Calu3 (cell line): ENCODE measurements around the gene PPP2R5D. TPM values are rescaled to one million over a fixed set of nuclear protein-coding genes. Genes with fewer than 3 reads are reported as not detected.
"Not testable (repeated sequence)": the region's sequence is repeated elsewhere in the genome, so short reads cannot be mapped to it uniquely, and the experiment has no call there.

Experiments
- BruUV-seq: library from RNA; stranded (reverse); fragments of 400-500 nt; replicated peaks from 2 replicates; lab custom pipeline; 2021; lab: Mats Ljungman, UMichigan
- CTCF ChIA-PET: fragments of 300-600 bp; sonication (Branson Sonifier 250); formaldehyde crosslinking; loops from one replicate; lab custom pipeline; 2022; ENCODE audit warnings: antibody characterized with exemption; lab: Charles Lee
- DNase-seq: peaks from one replicate; pipeline ENCODE4 v3.0.0; 2022
- H3K27ac Mint-ChIP-seq: one replicate; pipeline ENCODE4 v1.8.0; 2022; ENCODE audit warnings: mixed read lengths; ENCODE audit not compliant: unreplicated experiment
- H3K27me3 Mint-ChIP-seq: one replicate; pipeline ENCODE4 v1.8.0; 2022; ENCODE audit warnings: mixed read lengths; ENCODE audit not compliant: unreplicated experiment
- H3K36me3 Mint-ChIP-seq: one replicate; pipeline ENCODE4 v1.8.0; 2022; ENCODE audit warnings: mild to moderate bottlenecking, moderate library complexity, mixed read lengths; ENCODE audit not compliant: insufficient read depth, unreplicated experiment
- H3K4me1 Mint-ChIP-seq: one replicate; pipeline ENCODE4 v1.8.0; 2022; ENCODE audit warnings: mild to moderate bottlenecking, low read depth, mixed read lengths; ENCODE audit not compliant: unreplicated experiment
- H3K4me3 Mint-ChIP-seq: one replicate; pipeline ENCODE4 v1.8.0; 2022; ENCODE audit warnings: mild to moderate bottlenecking, low read depth, moderate library complexity, mixed read lengths; ENCODE audit not compliant: unreplicated experiment
- H3K9me3 Mint-ChIP-seq: one replicate; pipeline ENCODE4 v1.8.0; 2022; ENCODE audit warnings: low read depth, mixed read lengths; ENCODE audit not compliant: unreplicated experiment
- CTCF ChIP-seq: fragments of 200-600 bp; IDR thresholded peaks from one replicate; pipeline ENCODE4 v1.8.0; 2022; ENCODE audit warnings: antibody characterized with exemption; ENCODE audit not compliant: unreplicated experiment
- intact Hi-C: fragments of 100-400 bp; cut with micrococcal nuclease; formaldehyde crosslinking; loops from one replicate; pipeline ENCODE4 v1.10.0; 2022; ENCODE audit not compliant: unreplicated experiment
- total RNA-seq: library from RNA; stranded (reverse); gene quantifications from 2 replicates; pipeline ENCODE4 v1.2.3, GENCODE V29; 2022

Gene PPP2R5D
- total RNA-seq, 1 experiment from 2014 or later: 55.8 TPM

GRCh38 chr6:43038727-43039126 lies 54.4 kb downstream of the PPP2R5D start:
- TF ChIP-seq CTCF: no peak
- intact Hi-C loops: no loop called here
- Mint-ChIP-seq H3K36me3 (peaks cover 57% of the 10 kb centered on the region), H3K27ac (no peak overlapping the region), H3K4me1 (no peaks in the 10 kb centered on the region), H3K27me3 (no peaks in the 10 kb centered on the region), H3K9me3 (no peaks in the 10 kb centered on the region), H3K4me3 (no peak overlapping the region)
- DNase-seq: no peak
- CTCF ChIA-PET: interaction anchor here (1.8 kb wide), 1 partner anchor 105 kb away, joined by 4 read pairs; no protein-coding TSS in a partner anchor
- no TSS peak for BruUV-seq

GRCh38 chr6:43040542-43041257 lies 56.3 kb downstream of the PPP2R5D start:
- no peaks in the 10 kb centered on the region for H3K4me1 Mint-ChIP-seq

GRCh38 chr6:43041475-43041874 lies 57.1 kb downstream of the PPP2R5D start:
- H3K4me1 Mint-ChIP-seq, H3K27me3 Mint-ChIP-seq, BruUV-seq, H3K9me3 Mint-ChIP-seq, DNase-seq, H3K4me3 Mint-ChIP-seq, H3K27ac Mint-ChIP-seq, intact Hi-C loops: not testable (repeated sequence)
- H3K36me3 Mint-ChIP-seq: peaks cover 51% of the 10 kb centered on the region
- CTCF ChIA-PET: interaction anchor here (0.7 kb wide), 1 partner anchor 77 kb away, joined by 6 read pairs; no protein-coding TSS in a partner anchor

More at GRCh38 chr6:43040542-43041257, 56.3 kb downstream of the PPP2R5D start:
- BruUV-seq: no TSS peak
- Mint-ChIP-seq H3K27me3 (no peaks in the 10 kb centered on the region), H3K36me3 (peaks cover 48% of the 10 kb centered on the region), H3K9me3 (no peaks in the 10 kb centered on the region), H3K4me3 (no peak overlapping the region), H3K27ac (no peak overlapping the region)
- intact Hi-C loops: no loop called here
- no peak for DNase-seq
- TF ChIP-seq CTCF: no peak
- CTCF ChIA-PET: no interaction called here

GRCh38 chr6:43043310-43043709 lies 58.9 kb downstream of the PPP2R5D start:
- H3K27ac Mint-ChIP-seq: no peak overlapping the region
- no peak overlapping the region for H3K4me3 Mint-ChIP-seq
- DNase-seq: no peak
- no TSS peak for BruUV-seq
- no peaks in the 10 kb centered on the region for H3K9me3 Mint-ChIP-seq
- no peaks in the 10 kb centered on the region for H3K4me1 Mint-ChIP-seq
- H3K27me3 Mint-ChIP-seq: no peaks in the 10 kb centered on the region
- peaks cover 46% of the 10 kb centered on the region for H3K36me3 Mint-ChIP-seq
- CTCF ChIA-PET: interaction anchor here (1.3 kb wide), 1 partner anchor 11 kb away, joined by 4 read pairs; the partner anchor contains the start of gene CUL7
- no peak for TF ChIP-seq CTCF
- intact Hi-C loops: no loop called here

GRCh38 chr6:43045371-43045930 lies 61.1 kb downstream of the PPP2R5D start:
- H3K4me1 Mint-ChIP-seq: no peaks in the 10 kb centered on the region
- TF ChIP-seq CTCF: no peak

More at GRCh38 chr6:43045371-43045930, 61.1 kb downstream of the PPP2R5D start:
- no TSS peak for BruUV-seq
- no peaks in the 10 kb centered on the region for H3K9me3 Mint-ChIP-seq
- intact Hi-C loops: no loop called here
- no peak for DNase-seq
- no peak overlapping the region for H3K27ac Mint-ChIP-seq
- no peak overlapping the region for H3K4me3 Mint-ChIP-seq
- no peaks in the 10 kb centered on the region for H3K27me3 Mint-ChIP-seq
- CTCF ChIA-PET: no interaction called here
- H3K36me3 Mint-ChIP-seq: peaks cover 43% of the 10 kb centered on the region
